K562 (cell line): ENCODE data around the gene IL12A. TPM values are rescaled to one million over a fixed set of nuclear protein-coding genes. Genes with fewer than 3 reads are reported as not detected.

Source experiments
- ATAC-seq: fragments of 200-7000 bp; cut with Tn5 transposase; 3 replicates; pipeline ENCODE4 v1.9.1; 2020; ENCODE audit warnings: moderate library complexity
- BruUV-seq: library from RNA; stranded (reverse); fragments of 400-500 nt; replicated peaks from 2 replicates; lab custom pipeline; 2021; lab: Mats Ljungman, UMichigan
- CTCF ChIA-PET: fragments of 300-600 bp; formaldehyde crosslinking; extraction: SDS; loops from one replicate; lab custom pipeline; 2021; ENCODE audit warnings: low intra/inter-chr PET ratio; lab: Yijun Ruan, JAX
- POLR2A ChIA-PET: fragments of 300-600, 350-650 bp; sonication (Branson Sonifier 250); formaldehyde crosslinking; extraction: SDS; loops from one replicate; lab custom pipeline; 2021; ENCODE audit warnings: antibody characterized with exemption, inconsistent platforms; lab: Yijun Ruan, JAX
- DNase-seq, 4 experiments: peaks; one replicate each; pipeline versions ENCODE4 v3.0.0 to v3.0.0-alpha.2; 2011 to 2018; ENCODE audit warnings: low spot score in 3 of 4, mixed read lengths in 3 of 4; ENCODE audit errors: extremely low read depth in 1 of 4
- FAIRE-seq: peaks from 2 replicates; lab custom pipeline; 2011; peaks lifted over from hg19 to GRCh38; lab: Jason Lieb, UNC
- H2AFZ ChIP-seq: 2 replicates; pipeline ENCODE4 v1.6.0; 2011; ENCODE audit warnings: low read depth, low read length, control low read depth, inconsistent platforms
- H3K27ac ChIP-seq: fragments of 200-600 bp; 3 replicates; pipeline ENCODE4 v1.8.0; 2011; ENCODE audit warnings: low read depth, mild to moderate bottlenecking, control low read depth, inconsistent platforms, low read length, moderate library complexity, mixed read lengths; ENCODE audit errors: extremely low read depth
- H3K27me3 ChIP-seq, 2 experiments: fragments of 300-600 bp in 1 of 2; 2 replicates in 1 of 2; 3 replicates in 1 of 2; pipeline versions ENCODE4 v1.6.0 to v1.8.0; 2011; ENCODE audit warnings: inconsistent platforms in 2 of 2, low read length in 2 of 2, mild to moderate bottlenecking in 1 of 2, mixed read lengths in 1 of 2, moderate library complexity in 1 of 2; ENCODE audit not compliant: control insufficient read depth in 2 of 2, insufficient read depth in 2 of 2
- H3K36me3 ChIP-seq: fragments of 300-600 bp; 3 replicates; pipeline ENCODE4 v1.8.0; 2011; ENCODE audit warnings: mild to moderate bottlenecking, low read length, inconsistent platforms; ENCODE audit not compliant: control insufficient read depth, insufficient read depth
- H3K4me1 ChIP-seq, 2 experiments: fragments of 200-600 bp in 1 of 2; replicated peaks in 1 of 2; 2 replicates in 1 of 2; 3 replicates in 1 of 2; pipeline versions ENCODE4 v1.5.1 to v1.8.0; 2011; ENCODE audit warnings: inconsistent platforms in 2 of 2, low read length in 2 of 2, mild to moderate bottlenecking in 1 of 2, mixed read lengths in 1 of 2, moderate library complexity in 1 of 2; ENCODE audit not compliant: control insufficient read depth in 2 of 2, insufficient read depth in 2 of 2
- H3K4me2 ChIP-seq: 2 replicates; pipeline ENCODE4 v1.6.1; 2011; ENCODE audit warnings: low read length, control low read depth, inconsistent platforms, mixed read lengths; ENCODE audit not compliant: insufficient read depth
- H3K4me3 ChIP-seq: fragments of 200-600 bp; sonication (generic), shearing (Covaris generic); 2 replicates; pipeline ENCODE4 v1.5.1; 2016; ENCODE audit warnings: control low read depth, inconsistent platforms
- H3K79me2 ChIP-seq: fragments of 200-600 bp; 3 replicates; pipeline ENCODE4 v1.8.0; 2011; ENCODE audit warnings: low read length, inconsistent platforms; ENCODE audit not compliant: control insufficient read depth, insufficient read depth
- H3K9ac ChIP-seq, 2 experiments: 2 replicates each; pipeline versions ENCODE4 v1.6.0 to v1.6.1; 2011; ENCODE audit warnings: low read depth in 2 of 2, low read length in 2 of 2, control low read depth in 1 of 2, inconsistent platforms in 1 of 2, mild to moderate bottlenecking in 1 of 2, mixed read lengths in 1 of 2; ENCODE audit not compliant: insufficient read depth in 1 of 2
- H3K9me1 ChIP-seq: one replicate; pipeline ENCODE4 v1.6.0; 2011; ENCODE audit warnings: inconsistent platforms, mild to moderate bottlenecking, low read length, moderate library complexity; ENCODE audit not compliant: control insufficient read depth, insufficient read depth
- H3K9me3 ChIP-seq: replicated peaks from 2 replicates; pipeline ENCODE4 v1.5.1; 2011; ENCODE audit warnings: low read depth, low read length, inconsistent platforms; ENCODE audit not compliant: control insufficient read depth, insufficient read depth
- H4K20me1 ChIP-seq: replicated peaks from 2 replicates; pipeline ENCODE4 v1.6.1; 2011; ENCODE audit warnings: low read length, inconsistent platforms, mixed read lengths; ENCODE audit not compliant: control insufficient read depth, insufficient read depth
- ADNP ChIP-seq: fragments of 200-800 bp; sonication (Bioruptor generic); IDR thresholded peaks from 2 replicates; pipeline ENCODE4 v1.6.1; 2016; ENCODE audit warnings: missing genetic modification characterization, missing compliant biosample characterization
- L3MBTL2 ChIP-seq: fragments of 450-650 bp; IDR thresholded peaks from 2 replicates; pipeline ENCODE4 v1.6.1; 2016; ENCODE audit warnings: mild to moderate bottlenecking, moderate library complexity
- LARP7 ChIP-seq: fragments of 450-650 bp; IDR thresholded peaks from 2 replicates; pipeline ENCODE4 v1.6.1; 2016
- NELFE ChIP-seq: IDR thresholded peaks from 2 replicates; pipeline ENCODE4 v1.6.1; 2011; ENCODE audit warnings: mild to moderate bottlenecking; ENCODE audit not compliant: insufficient read depth, insufficient read length
- NFXL1 ChIP-seq: fragments of 450-650 bp; formaldehyde crosslinking; IDR thresholded peaks from 2 replicates; pipeline ENCODE4 v1.4.0; 2021; ENCODE audit warnings: mild to moderate bottlenecking
- SRSF3 ChIP-seq: fragments of 200-400 bp; formaldehyde crosslinking; IDR thresholded peaks from 2 replicates; pipeline ENCODE4 v1.6.1; 2016; ENCODE audit warnings: mild to moderate bottlenecking, low read length, moderate library complexity; ENCODE audit not compliant: insufficient read depth
- SRSF7 ChIP-seq: fragments of 200-400 bp; formaldehyde crosslinking; optimal IDR thresholded peaks from 2 replicates; pipeline ENCODE3; 2017; ENCODE audit warnings: mild to moderate bottlenecking, low read depth, low read length
- THRA ChIP-seq: fragments of 450-650 bp; IDR thresholded peaks from 2 replicates; pipeline ENCODE4 v1.6.1; 2017; ENCODE audit warnings: mild to moderate bottlenecking, moderate library complexity
- YY1 ChIP-seq, 3 experiments: IDR thresholded peaks; 2 replicates each; pipeline ENCODE4 v1.6.1; 2011; ENCODE audit warnings: low read length in 2 of 3, mild to moderate bottlenecking in 2 of 3, moderate library complexity in 2 of 3, borderline replicate concordance in 1 of 3, control low read depth in 1 of 3, low read depth in 1 of 3; ENCODE audit not compliant: insufficient read depth in 3 of 3, insufficient replicate concordance in 2 of 3, control insufficient read depth in 1 of 3, insufficient read length in 1 of 3; ENCODE audit errors: extremely low read depth in 1 of 3
- WGBS: fragments of 100-300 bp; shearing (Covaris generic); methylation state at CpG from one replicate; pipeline ENCODE4 v1.1.6; 2016; ENCODE audit warnings: low coverage, mixed read lengths; ENCODE audit not compliant: insufficient coverage; ENCODE audit errors: missing lambda C conversion rate; 5-methylcytosine and 5-hydroxymethylcytosine counted together
- in situ Hi-C: fragments of 300-500 bp; cut with MboI; formaldehyde crosslinking; loops from 4 replicates; pipeline ENCODE4 v1.15.0; 2018; ENCODE audit warnings: inconsistent platforms, mixed read lengths
- intact Hi-C: fragments of 100-400 bp; cut with micrococcal nuclease; formaldehyde crosslinking; loops from 2 replicates; pipeline ENCODE4 v1.14.2; 2022
- polyA plus RNA-seq, 8 experiments: library from polyadenylated mRNA; depleted of rRNA in 4 of 8; stranded (reverse) in 5 of 8; unstranded in 3 of 8; fragments of >200 nt; fragmentation: Nextera tagmentation in 2 of 8; fragmentation: Illumina TruSeq in 1 of 8; extraction: Ambion mirVana in 2 of 8; extraction: Trizol in 1 of 8; gene quantifications; 2 replicates each; pipeline versions ENCODE4 v1.2.1 to v1.2.3, GENCODE V29; 2011 to 2014; ENCODE audit warnings: inconsistent platforms in 1 of 8, missing spikeins in 1 of 8
- total RNA-seq, 7 experiments: library from RNA; depleted of rRNA in 6 of 7; stranded (reverse); fragments of >200 nt in 6 of 7; fragmentation: Illumina TruSeq in 2 of 7; extraction: Trizol in 2 of 7; gene quantifications; 2 replicates each; pipeline versions ENCODE4 v1.2.1 to v1.2.3, GENCODE V29; 2011 to 2021; ENCODE audit warnings: low replicate concordance in 1 of 7
- TF ChIP-seq, protein P1 (sequence below): fragments of 250-450 bp; sonication (Bioruptor Pico); IDR thresholded peaks from 2 replicates; pipeline ENCODE4 v1.4.0; 2020; ENCODE audit warnings: mild to moderate bottlenecking, moderate library complexity
- TF ChIP-seq, protein P2 (sequence below): fragments of 250-450 bp; sonication (Bioruptor Pico); IDR thresholded peaks from 2 replicates; pipeline ENCODE4 v1.5.0; 2020; ENCODE audit warnings: mild to moderate bottlenecking
- TF ChIP-seq, protein P3 (sequence below): fragments of 450-650 bp; formaldehyde crosslinking; IDR thresholded peaks from 2 replicates; pipeline ENCODE4 v1.4.0; 2020; ENCODE audit warnings: mild to moderate bottlenecking, moderate library complexity

The IL12A gene
- total and polyA plus RNA-seq, 9 of the 15 experiments (the other 6 are each of a cell fraction or from before 2014, with no cell fraction given): not detected

DNA sequence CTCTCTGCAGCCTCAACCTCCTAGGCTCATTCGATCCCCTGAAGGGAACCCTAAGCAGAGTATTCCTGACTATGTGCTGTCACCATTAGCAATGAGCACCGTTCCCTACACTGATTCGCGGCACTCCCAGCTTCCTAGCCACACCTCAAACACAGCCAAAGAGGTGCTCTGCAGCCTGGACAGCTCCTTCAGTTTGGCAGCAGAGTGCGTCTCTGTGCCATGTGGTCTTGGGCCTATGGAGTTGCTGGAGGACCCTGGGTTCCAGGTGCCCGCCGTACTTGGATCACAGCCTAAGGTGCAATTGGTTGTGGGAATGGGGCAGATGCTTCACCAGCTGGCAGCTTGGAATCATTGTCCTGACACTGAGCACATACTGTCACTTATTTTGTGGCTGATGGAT is 17.3 kb upstream of the IL12A start:
- Histone ChIP-seq H3K4me2 (no peak overlapping the region), H3K9me3 (no peaks in the 10 kb centered on the region), H4K20me1 (no peaks in the 10 kb centered on the region), H3K79me2 (no peaks in the 10 kb centered on the region), H2AFZ (no peak overlapping the region), H3K4me3 (no peak overlapping the region), H3K4me1 (no peaks in the 10 kb centered on the region), H3K9me1 (no peaks in the 10 kb centered on the region), H3K36me3 (no peaks in the 10 kb centered on the region), H3K27ac (no peak overlapping the region), H3K27me3 (peaks cover 0 to 4% of the 10 kb centered on the region in 2 experiments; a peak in 1 of 5 replicates), H3K9ac (no peak overlapping the region)
- no peak for ATAC-seq
- POLR2A ChIA-PET: no interaction called here
- CTCF ChIA-PET: no interaction called here
- in situ Hi-C loops (no loop called here), intact Hi-C loops (no loop called here)
- no peak for DNase-seq
- no TSS peak for BruUV-seq
- 0% methylated on average over 7 of the region's 7 CpGs for WGBS
- FAIRE-seq: no peak
- no peak for TF ChIP-seq L3MBTL2
- no peak for TF ChIP-seq LARP7
- no peak for TF ChIP-seq NELFE
- no peak for TF ChIP-seq ADNP
- TF ChIP-seq, protein P1, sequence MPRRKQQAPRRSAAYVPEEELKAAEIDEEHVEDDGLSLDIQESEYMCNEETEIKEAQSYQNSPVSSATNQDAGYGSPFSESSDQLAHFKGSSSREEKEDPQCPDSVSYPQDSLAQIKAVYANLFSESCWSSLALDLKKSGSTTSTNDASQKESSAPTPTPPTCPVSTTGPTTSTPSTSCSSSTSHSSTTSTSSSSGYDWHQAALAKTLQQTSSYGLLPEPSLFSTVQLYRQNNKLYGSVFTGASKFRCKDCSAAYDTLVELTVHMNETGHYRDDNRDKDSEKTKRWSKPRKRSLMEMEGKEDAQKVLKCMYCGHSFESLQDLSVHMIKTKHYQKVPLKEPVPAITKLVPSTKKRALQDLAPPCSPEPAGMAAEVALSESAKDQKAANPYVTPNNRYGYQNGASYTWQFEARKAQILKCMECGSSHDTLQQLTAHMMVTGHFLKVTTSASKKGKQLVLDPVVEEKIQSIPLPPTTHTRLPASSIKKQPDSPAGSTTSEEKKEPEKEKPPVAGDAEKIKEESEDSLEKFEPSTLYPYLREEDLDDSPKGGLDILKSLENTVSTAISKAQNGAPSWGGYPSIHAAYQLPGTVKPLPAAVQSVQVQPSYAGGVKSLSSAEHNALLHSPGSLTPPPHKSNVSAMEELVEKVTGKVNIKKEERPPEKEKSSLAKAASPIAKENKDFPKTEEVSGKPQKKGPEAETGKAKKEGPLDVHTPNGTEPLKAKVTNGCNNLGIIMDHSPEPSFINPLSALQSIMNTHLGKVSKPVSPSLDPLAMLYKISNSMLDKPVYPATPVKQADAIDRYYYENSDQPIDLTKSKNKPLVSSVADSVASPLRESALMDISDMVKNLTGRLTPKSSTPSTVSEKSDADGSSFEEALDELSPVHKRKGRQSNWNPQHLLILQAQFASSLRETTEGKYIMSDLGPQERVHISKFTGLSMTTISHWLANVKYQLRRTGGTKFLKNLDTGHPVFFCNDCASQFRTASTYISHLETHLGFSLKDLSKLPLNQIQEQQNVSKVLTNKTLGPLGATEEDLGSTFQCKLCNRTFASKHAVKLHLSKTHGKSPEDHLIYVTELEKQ (CRISPR knock-in tag): no peak
- TF ChIP-seq YY1 (IDR thresholded peaks at IDR 0.05; ENCODE audit: borderline replicate concordance in 1 of 3, control insufficient read depth in 1 of 3, extremely low read depth in 1 of 3, insufficient read depth in 3 of 3, insufficient read length in 1 of 3, insufficient replicate concordance in 2 of 3, low read depth in 1 of 3, low read length in 2 of 3): no peak
- TF ChIP-seq, protein P2, sequence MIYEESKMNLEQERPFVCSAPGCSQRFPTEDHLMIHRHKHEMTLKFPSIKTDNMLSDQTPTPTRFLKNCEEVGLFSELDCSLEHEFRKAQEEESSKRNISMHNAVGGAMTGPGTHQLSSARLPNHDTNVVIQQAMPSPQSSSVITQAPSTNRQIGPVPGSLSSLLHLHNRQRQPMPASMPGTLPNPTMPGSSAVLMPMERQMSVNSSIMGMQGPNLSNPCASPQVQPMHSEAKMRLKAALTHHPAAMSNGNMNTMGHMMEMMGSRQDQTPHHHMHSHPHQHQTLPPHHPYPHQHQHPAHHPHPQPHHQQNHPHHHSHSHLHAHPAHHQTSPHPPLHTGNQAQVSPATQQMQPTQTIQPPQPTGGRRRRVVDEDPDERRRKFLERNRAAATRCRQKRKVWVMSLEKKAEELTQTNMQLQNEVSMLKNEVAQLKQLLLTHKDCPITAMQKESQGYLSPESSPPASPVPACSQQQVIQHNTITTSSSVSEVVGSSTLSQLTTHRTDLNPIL (CRISPR knock-in tag): no peak
- TF ChIP-seq NFXL1 (CRISPR knock-in tag): no peak
- TF ChIP-seq, protein P3, sequence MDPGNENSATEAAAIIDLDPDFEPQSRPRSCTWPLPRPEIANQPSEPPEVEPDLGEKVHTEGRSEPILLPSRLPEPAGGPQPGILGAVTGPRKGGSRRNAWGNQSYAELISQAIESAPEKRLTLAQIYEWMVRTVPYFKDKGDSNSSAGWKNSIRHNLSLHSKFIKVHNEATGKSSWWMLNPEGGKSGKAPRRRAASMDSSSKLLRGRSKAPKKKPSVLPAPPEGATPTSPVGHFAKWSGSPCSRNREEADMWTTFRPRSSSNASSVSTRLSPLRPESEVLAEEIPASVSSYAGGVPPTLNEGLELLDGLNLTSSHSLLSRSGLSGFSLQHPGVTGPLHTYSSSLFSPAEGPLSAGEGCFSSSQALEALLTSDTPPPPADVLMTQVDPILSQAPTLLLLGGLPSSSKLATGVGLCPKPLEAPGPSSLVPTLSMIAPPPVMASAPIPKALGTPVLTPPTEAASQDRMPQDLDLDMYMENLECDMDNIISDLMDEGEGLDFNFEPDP (CRISPR knock-in tag): no peak
- no peak for TF ChIP-seq SRSF3
- TF ChIP-seq SRSF7: no peak
- no peak for TF ChIP-seq THRA
